ENCODE measurements around the gene DIPK1B.

DIPK1B gene

GRCh38 chr9:136673088-136673974 lies 39.0 kb upstream of the DIPK1B start:
- no peak for DNase-seq

- DNase-seq: no peak
Measured at GRCh38 chr9:136673975-136674785, 38.2 kb upstream of the DIPK1B start.

GRCh38 chr9:136674786-136675349 lies 37.5 kb upstream of the DIPK1B start:
- no peak for DNase-seq

GRCh38 chr9:136675477-136676296 lies 36.7 kb upstream of the DIPK1B start:
- DNase-seq: no peak

- no peak for DNase-seq
Measured at GRCh38 chr9:136676297-136676794, 36.0 kb upstream of the DIPK1B start.

- DNase-seq: no peak
Measured at GRCh38 chr9:136676920-136677686, 35.3 kb upstream of the DIPK1B start.

GRCh38 chr9:136678034-136678433 lies 34.3 kb upstream of the DIPK1B start:
- no peak for DNase-seq

GRCh38 chr9:136678624-136679023 lies 33.7 kb upstream of the DIPK1B start:
- no peak for DNase-seq

- no peak for DNase-seq
Measured at GRCh38 chr9:136679431-136679941, 32.9 kb upstream of the DIPK1B start.

GRCh38 chr9:136681029-136681428 lies 31.3 kb upstream of the DIPK1B start:
- DNase-seq: no peak

- no peak for DNase-seq
Measured at GRCh38 chr9:136681945-136682699, 30.2 kb upstream of the DIPK1B start.

- DNase-seq: no peak
Measured at GRCh38 chr9:136682710-136683109, 29.7 kb upstream of the DIPK1B start.

- DNase-seq: no peak
Measured at GRCh38 chr9:136683173-136683745, 29.1 kb upstream of the DIPK1B start.

- no peak for DNase-seq
Measured at GRCh38 chr9:136683755-136684154, 28.6 kb upstream of the DIPK1B start.

- DNase-seq: no peak
Measured at GRCh38 chr9:136684339-136684738, 28.0 kb upstream of the DIPK1B start.

- DNase-seq: no peak
Measured at GRCh38 chr9:136684799-136685198, 27.6 kb upstream of the DIPK1B start.

GRCh38 chr9:136685216-136685615 lies 27.2 kb upstream of the DIPK1B start:
- DNase-seq: no peak

- no peak for DNase-seq
Measured at GRCh38 chr9:136685790-136686533, 26.4 kb upstream of the DIPK1B start.

- no peak for DNase-seq
Measured at GRCh38 chr9:136686534-136686793, 25.9 kb upstream of the DIPK1B start.

Data from NCI-H187 (cell line).